ENCODE results near the gene FTCD.

The FTCD gene

GRCh38 chr21:46104104-46104503, 51.3 kb downstream of the FTCD start:
- no peak for DNase-seq

GRCh38 chr21:46100906-46101305, 54.5 kb downstream of the FTCD start:
- no peak for DNase-seq

- no peak for DNase-seq
Measured at GRCh38 chr21:46100426-46100825, 55.0 kb downstream of the FTCD start.

- DNase-seq: no peak
Measured at GRCh38 chr21:46100020-46100419, 55.4 kb downstream of the FTCD start.

- no peak for DNase-seq
Measured at GRCh38 chr21:46099476-46099875, 55.9 kb downstream of the FTCD start.

GRCh38 chr21:46098303-46099141, 56.9 kb downstream of the FTCD start:
- no peak for DNase-seq

- DNase-seq: no peak
Measured at GRCh38 chr21:46097336-46098293, 57.8 kb downstream of the FTCD start, which contains the start of gene COL6A2. COL6A2 (plus strand) TSS chr21:46098112.

- no peak for DNase-seq
Measured at GRCh38 chr21:46096596-46097335, 58.6 kb downstream of the FTCD start.

GRCh38 chr21:46095814-46096595, 59.4 kb downstream of the FTCD start:
- DNase-seq: no peak

- no peak for DNase-seq
Measured at GRCh38 chr21:46095083-46095719, 60.2 kb downstream of the FTCD start.

GRCh38 chr21:46094401-46095082, 60.8 kb downstream of the FTCD start:
- no peak for DNase-seq

- DNase-seq: no peak
Measured at GRCh38 chr21:46093668-46094400, 61.5 kb downstream of the FTCD start.

GRCh38 chr21:46092811-46093667, 62.3 kb downstream of the FTCD start:
- DNase-seq: no peak

GRCh38 chr21:46092026-46092764, 63.2 kb downstream of the FTCD start:
- DNase-seq: no peak

- no peak for DNase-seq
Measured at GRCh38 chr21:46091631-46092025, 63.8 kb downstream of the FTCD start.

GRCh38 chr21:46091118-46091517, 64.3 kb downstream of the FTCD start:
- DNase-seq: no peak

GRCh38 chr21:46089285-46089684, 66.1 kb downstream of the FTCD start:
- DNase-seq: no peak

- DNase-seq: no peak
Measured at GRCh38 chr21:46088189-46088588, 67.2 kb downstream of the FTCD start.

GRCh38 chr21:46087641-46088040, 67.7 kb downstream of the FTCD start:
- DNase-seq: no peak
